Endothelial cell of umbilical vein (primary cell): ENCODE results near the gene DHX29. TPM values are rescaled to one million over a fixed set of nuclear protein-coding genes. Genes with fewer than 3 reads are reported as not detected.

Source experiments
- BruUV-seq: library from RNA; stranded (reverse); fragments of 400-500 nt; replicated peaks from 2 replicates; lab custom pipeline; 2021; lab: Mats Ljungman, UMichigan
- CTCF ChIA-PET: fragments of 300-600, 350-600 bp; sonication (Branson Sonifier 250); formaldehyde crosslinking; loops from one replicate; lab custom pipeline; 2021; ENCODE audit warnings: antibody characterized with exemption, inconsistent platforms; lab: Charles Lee
- POLR2A ChIA-PET: fragments of 300-600, 350-600 bp; sonication (Branson Sonifier 250); formaldehyde crosslinking; loops from one replicate; lab custom pipeline; 2021; ENCODE audit warnings: antibody characterized with exemption, inconsistent platforms; lab: Charles Lee
- DNase-seq: peaks from one replicate; pipeline ENCODE4 v3.0.0-alpha.2; 2011; ENCODE audit warnings: low read depth, low spot score
- FAIRE-seq: peaks from 2 replicates; lab custom pipeline; 2011; peaks lifted over from hg19 to GRCh38; lab: Jason Lieb, UNC
- H2AFZ ChIP-seq: 2 replicates; pipeline ENCODE4 v1.6.0; 2012; ENCODE audit warnings: low read depth, low read length, control low read depth, inconsistent platforms
- H3K27ac ChIP-seq: 2 replicates; pipeline ENCODE4 v1.5.1; 2011; ENCODE audit warnings: low read depth, mild to moderate bottlenecking, control low read depth, low read length, moderate library complexity; ENCODE audit not compliant: insufficient read depth
- H3K27me3 ChIP-seq, 2 experiments: 2 replicates each; pipeline versions ENCODE4 v1.6.0 to v1.6.1; 2011; ENCODE audit warnings: low read length in 2 of 2, mixed read lengths in 1 of 2; ENCODE audit not compliant: control insufficient read depth in 2 of 2, insufficient read depth in 2 of 2
- H3K36me3 ChIP-seq, 2 experiments: 2 replicates in 1 of 2; 3 replicates in 1 of 2; pipeline ENCODE4 v1.5.1; 2011; ENCODE audit warnings: low read length in 2 of 2, mild to moderate bottlenecking in 1 of 2, moderate library complexity in 1 of 2; ENCODE audit not compliant: control insufficient read depth in 2 of 2, insufficient read depth in 2 of 2; ENCODE audit errors: extremely low read depth in 1 of 2
- H3K4me1 ChIP-seq: 3 replicates; pipeline ENCODE4 v1.5.1; 2011; ENCODE audit warnings: mild to moderate bottlenecking, low read length; ENCODE audit not compliant: control insufficient read depth, insufficient read depth; ENCODE audit errors: extremely low read depth
- H3K4me2 ChIP-seq: 2 replicates; pipeline ENCODE4 v1.6.1; 2011; ENCODE audit warnings: low read length, control low read depth, mixed read lengths; ENCODE audit not compliant: insufficient read depth
- H3K4me3 ChIP-seq, 3 experiments: fragments of 200-600 bp in 1 of 3; sonication (generic), shearing (Covaris generic) in 1 of 3; replicated peaks in 1 of 3; 2 replicates each; pipeline ENCODE4 v1.5.1; 2011 to 2016; ENCODE audit warnings: control low read depth in 3 of 3, low read length in 3 of 3, mild to moderate bottlenecking in 2 of 3, inconsistent platforms in 1 of 3, low read depth in 1 of 3, moderate library complexity in 1 of 3; ENCODE audit not compliant: insufficient read depth in 1 of 3
- H3K79me2 ChIP-seq: 2 replicates; pipeline ENCODE4 v1.6.0; 2012; ENCODE audit warnings: low read length, inconsistent platforms; ENCODE audit not compliant: control insufficient read depth, insufficient read depth
- H3K9ac ChIP-seq: replicated peaks from 2 replicates; pipeline ENCODE3; 2011; ENCODE audit warnings: low read length, control low read depth; ENCODE audit not compliant: insufficient read depth; ENCODE audit errors: extremely low read depth
- H3K9me1 ChIP-seq: replicated peaks from 3 replicates; pipeline ENCODE4 v1.6.0; 2011; ENCODE audit warnings: mild to moderate bottlenecking, low read length; ENCODE audit not compliant: control insufficient read depth, insufficient read depth; ENCODE audit errors: extremely low read depth
- H3K9me3 ChIP-seq: replicated peaks from 2 replicates; pipeline ENCODE4 v1.5.1; 2012; ENCODE audit warnings: low read length, inconsistent platforms; ENCODE audit not compliant: control insufficient read depth, insufficient read depth
- H4K20me1 ChIP-seq: replicated peaks from 2 replicates; pipeline ENCODE3; 2011; ENCODE audit warnings: mild to moderate bottlenecking, low read length; ENCODE audit not compliant: control insufficient read depth, insufficient read depth; ENCODE audit errors: extremely low read depth
- EZH2 ChIP-seq: IDR thresholded peaks from 2 replicates; pipeline ENCODE4 v1.6.1; 2012; ENCODE audit warnings: borderline replicate concordance, low read depth, mild to moderate bottlenecking, moderate library complexity, low read length, inconsistent platforms; ENCODE audit not compliant: severe bottlenecking
- FOS ChIP-seq: IDR thresholded peaks from 2 replicates; pipeline ENCODE4 v1.6.1; 2011; ENCODE audit warnings: mild to moderate bottlenecking, low read length, moderate library complexity, borderline replicate concordance; ENCODE audit not compliant: insufficient read depth
- GATA2 ChIP-seq: IDR thresholded peaks from 2 replicates; pipeline ENCODE4 v1.7.0; 2011; ENCODE audit warnings: low read depth, mild to moderate bottlenecking, moderate library complexity, mixed read lengths, low read length; ENCODE audit not compliant: insufficient read length, insufficient read depth
- JUN ChIP-seq: IDR thresholded peaks from 2 replicates; pipeline ENCODE4 v1.6.1; 2011; ENCODE audit warnings: borderline replicate concordance, low read depth; ENCODE audit not compliant: insufficient read length, insufficient read depth
- MAX ChIP-seq: IDR thresholded peaks from 2 replicates; pipeline ENCODE4 v1.6.1; 2011; ENCODE audit not compliant: insufficient read depth, insufficient read length
- MYC ChIP-seq: IDR thresholded peaks from one replicate; pipeline ENCODE4 v1.6.1; 2011; ENCODE audit warnings: mild to moderate bottlenecking, low read depth, low read length
- POLR2A ChIP-seq: IDR thresholded peaks from 2 replicates; pipeline ENCODE4 v1.6.1; 2012; ENCODE audit warnings: low read depth, mild to moderate bottlenecking, control low read depth, low read length
- POLR2AphosphoS5 ChIP-seq: IDR thresholded peaks from 2 replicates; pipeline ENCODE4 v1.6.1; 2012; ENCODE audit warnings: low read depth, mild to moderate bottlenecking, control low read depth, low read length, moderate library complexity; ENCODE audit not compliant: insufficient read depth
- dilution Hi-C: fragments of 300-500 bp; cut with MboI; formaldehyde crosslinking; loops from one replicate; pipeline ENCODE4 v1.15.0; 2019; ENCODE audit warnings: low sequenced_read_pairs; ENCODE audit not compliant: extremely low pct_ligation_motif_present
- intact Hi-C: fragments of 100-400 bp; cut with micrococcal nuclease; formaldehyde crosslinking; loops from one replicate; pipeline ENCODE4 v1.10.0; 2022
- polyA plus RNA-seq, 4 experiments: library from polyadenylated mRNA; depleted of rRNA in 3 of 4; stranded (reverse) in 3 of 4; unstranded in 1 of 4; fragments of >200 nt; gene quantifications; 2 replicates each; pipeline versions ENCODE4 v1.2.1 to v1.2.3, GENCODE V29; 2011 to 2012; ENCODE audit warnings: missing spikeins in 1 of 4
- total RNA-seq: library from RNA; stranded (reverse); gene quantifications from 2 replicates; pipeline ENCODE4 v1.2.3, GENCODE V29; 2021
- TF ChIP-seq, protein P1 (sequence below), 2 donors: IDR thresholded peaks; 1 replicate in 1 of 2; 2 replicates in 1 of 2; pipeline ENCODE4 v1.5.1; 2011; ENCODE audit warnings: low read length in 2 of 2, mild to moderate bottlenecking in 2 of 2, moderate library complexity in 2 of 2, control low read depth in 1 of 2, inconsistent platforms in 1 of 2, low read depth in 1 of 2; ENCODE audit not compliant: insufficient read depth in 1 of 2; ENCODE audit errors: extremely low read depth in 1 of 2

The DHX29 gene
- total and polyA plus RNA-seq, 2 donors (not counting 3 experiments of a cell fraction or from before 2014, with no cell fraction given): 4.7 to 32.8 TPM

DNA sequence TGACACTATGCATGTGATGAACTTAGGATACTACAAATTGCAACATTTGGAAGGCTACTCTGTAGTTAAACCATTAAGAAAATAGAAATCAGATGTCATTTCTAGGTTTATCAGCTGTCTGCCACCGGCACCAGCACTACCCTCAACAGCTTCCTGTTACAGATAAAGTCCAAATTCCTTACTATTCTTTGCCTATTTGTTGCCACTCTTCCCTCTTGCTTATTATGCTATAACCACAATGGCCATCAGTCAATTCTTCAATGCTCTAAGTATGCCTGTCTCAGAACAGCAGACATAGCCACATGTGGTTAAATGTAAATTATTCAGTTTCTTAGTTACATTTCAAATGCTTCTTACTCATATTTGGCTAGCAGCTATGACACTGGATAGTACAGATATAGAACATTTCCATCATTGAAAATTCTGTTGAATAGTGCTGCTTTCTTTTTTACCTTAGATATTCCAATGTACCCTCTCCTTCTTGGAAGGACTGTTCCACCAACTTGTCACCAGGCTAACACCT lies 21.0 kb downstream of the DHX29 start:
- ChIA-PET POLR2A (no interaction called here), CTCF (interaction anchor here (1.0 kb wide), 1 partner anchor 17 kb away, joined by 3 read pairs; no protein-coding TSS in a partner anchor)
- intact Hi-C loops (no loop called here), dilution Hi-C loops (no loop called here)
- H3K36me3 ChIP-seq: peaks cover 11 to 19% of the 10 kb centered on the region in 2 experiments
- no peak for TF ChIP-seq FOS
- TF ChIP-seq MYC: no peak
- TF ChIP-seq GATA2: no peak
- TF ChIP-seq EZH2: no peak
- H3K9ac ChIP-seq: no peak overlapping the region
- H3K4me3 ChIP-seq: no peak overlapping the region
- no peaks in the 10 kb centered on the region for H3K79me2 ChIP-seq
- no peak for FAIRE-seq
- H4K20me1 ChIP-seq: no peaks in the 10 kb centered on the region
- DNase-seq: no peak
- no peaks in the 10 kb centered on the region for H3K27me3 ChIP-seq
- no peak overlapping the region for H2AFZ ChIP-seq
- no peak overlapping the region for H3K27ac ChIP-seq
- no peaks in the 10 kb centered on the region for H3K9me1 ChIP-seq
- H3K4me1 ChIP-seq: no peaks in the 10 kb centered on the region
- H3K9me3 ChIP-seq: no peaks in the 10 kb centered on the region
- BruUV-seq: no TSS peak
- H3K4me2 ChIP-seq: no peak overlapping the region

GRCh38 chr5:55278778-55279177 lies 28.7 kb downstream of the DHX29 start:
- DNase-seq (no peak), FAIRE-seq (no peak)
- no peaks in the 10 kb centered on the region for H3K27me3 ChIP-seq
- H3K4me2 ChIP-seq: no peak overlapping the region
- H3K36me3 ChIP-seq: peaks cover 18 to 30% of the 10 kb centered on the region in 2 experiments
- no peak overlapping the region for H3K9ac ChIP-seq
- no peak overlapping the region for H3K4me3 ChIP-seq
- no peaks in the 10 kb centered on the region for H3K9me1 ChIP-seq
- TF ChIP-seq POLR2A: no peak
- TF ChIP-seq POLR2AphosphoS5: no peak
- TF ChIP-seq, protein P1, sequence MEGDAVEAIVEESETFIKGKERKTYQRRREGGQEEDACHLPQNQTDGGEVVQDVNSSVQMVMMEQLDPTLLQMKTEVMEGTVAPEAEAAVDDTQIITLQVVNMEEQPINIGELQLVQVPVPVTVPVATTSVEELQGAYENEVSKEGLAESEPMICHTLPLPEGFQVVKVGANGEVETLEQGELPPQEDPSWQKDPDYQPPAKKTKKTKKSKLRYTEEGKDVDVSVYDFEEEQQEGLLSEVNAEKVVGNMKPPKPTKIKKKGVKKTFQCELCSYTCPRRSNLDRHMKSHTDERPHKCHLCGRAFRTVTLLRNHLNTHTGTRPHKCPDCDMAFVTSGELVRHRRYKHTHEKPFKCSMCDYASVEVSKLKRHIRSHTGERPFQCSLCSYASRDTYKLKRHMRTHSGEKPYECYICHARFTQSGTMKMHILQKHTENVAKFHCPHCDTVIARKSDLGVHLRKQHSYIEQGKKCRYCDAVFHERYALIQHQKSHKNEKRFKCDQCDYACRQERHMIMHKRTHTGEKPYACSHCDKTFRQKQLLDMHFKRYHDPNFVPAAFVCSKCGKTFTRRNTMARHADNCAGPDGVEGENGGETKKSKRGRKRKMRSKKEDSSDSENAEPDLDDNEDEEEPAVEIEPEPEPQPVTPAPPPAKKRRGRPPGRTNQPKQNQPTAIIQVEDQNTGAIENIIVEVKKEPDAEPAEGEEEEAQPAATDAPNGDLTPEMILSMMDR (IDR thresholded peaks at IDR 0.05; ENCODE audit: extremely low read depth in 1 of 2, insufficient read depth in 1 of 2, low read depth in 1 of 2, low read length in 2 of 2): no peak
- no peak for TF ChIP-seq EZH2
- TF ChIP-seq MAX: no peak
- TF ChIP-seq JUN: no peak
- no peak for TF ChIP-seq FOS
- TF ChIP-seq GATA2: no peak
- no peak for TF ChIP-seq MYC
- H3K79me2 ChIP-seq: no peaks in the 10 kb centered on the region
- H3K27ac ChIP-seq: no peak overlapping the region
- no peak overlapping the region for H2AFZ ChIP-seq
- CTCF ChIA-PET: no interaction called here
- dilution Hi-C loops: no loop called here
- intact Hi-C loops: loop anchor here (2.0 kb wide), 1 partner anchor 106 kb away; the partner anchor contains the start of gene CDC20B
- H3K9me3 ChIP-seq: no peaks in the 10 kb centered on the region
- POLR2A ChIA-PET: no interaction called here
- BruUV-seq: no TSS peak
- H4K20me1 ChIP-seq: no peaks in the 10 kb centered on the region
- no peaks in the 10 kb centered on the region for H3K4me1 ChIP-seq
